ENCODE results near the gene PPFIA2. TPM values are rescaled to one million over a fixed set of nuclear protein-coding genes. Genes with fewer than 3 reads are reported as not detected.

Gene PPFIA2
- total and polyA plus RNA-seq, 7 donors, result 0.04 to 1.2 (median 0.25) TPM

GRCh38 chr12:81558031-81558430 lies 201.1 kb downstream of the PPFIA2 start:
- no peaks in the 10 kb centered on the region for H3K27me3 ChIP-seq (ENCODE audit: insufficient read depth in 3 of 3, low read length in 2 of 3)
- no peaks in the 10 kb centered on the region for H3K4me1 ChIP-seq
- no peak overlapping the region for H3K27ac ChIP-seq
- DNase-seq (no peak), ATAC-seq (no peak)
- H3K4me3 ChIP-seq, result no peak overlapping the region
- H3K36me3 ChIP-seq (ENCODE audit: insufficient read depth in 1 of 2, low read depth in 1 of 2), result no peaks in the 10 kb centered on the region
- no peak for TF ChIP-seq CTCF (IDR thresholded peaks at IDR 0.05)
- H3K9me3 ChIP-seq, result no peaks in the 10 kb centered on the region
- 73 to 97% (median 88%) methylated on average over 1 of the region's 1 CpG for WGBS, 3 donors
- intact Hi-C loops (cut with DNase I), result no loop called here

- ATAC-seq, result no peak
- DNase-seq, result no peak
- no peak for TF ChIP-seq CTCF (IDR thresholded peaks at IDR 0.05)
- H3K4me3 ChIP-seq, result no peak overlapping the region
- no peaks in the 10 kb centered on the region for H3K27me3 ChIP-seq (ENCODE audit: insufficient read depth in 3 of 3, low read length in 2 of 3)
- H3K36me3 ChIP-seq (ENCODE audit: insufficient read depth in 1 of 2, low read depth in 1 of 2), result no peaks in the 10 kb centered on the region
- no peaks in the 10 kb centered on the region for H3K9me3 ChIP-seq
- intact Hi-C loops (cut with DNase I), result no loop called here
- no peak overlapping the region for H3K27ac ChIP-seq
- 60 to 77% (median 65%) methylated on average over 5 of the region's 5 CpGs for WGBS, 3 donors
- H3K4me1 ChIP-seq, result no peaks in the 10 kb centered on the region
Measured at GRCh38 chr12:81546811-81547210, 212.3 kb downstream of the PPFIA2 start.

GRCh38 chr12:81543621-81544139 lies 215.5 kb downstream of the PPFIA2 start:
- Histone ChIP-seq H3K4me3 (no peak overlapping the region), H3K36me3 (ENCODE audit: insufficient read depth in 1 of 2, low read depth in 1 of 2) (no peaks in the 10 kb centered on the region), H3K27ac (no peak overlapping the region), H3K4me1 (no peaks in the 10 kb centered on the region), H3K9me3 (no peaks in the 10 kb centered on the region), H3K27me3 (ENCODE audit: insufficient read depth in 3 of 3, low read length in 2 of 3) (no peaks in the 10 kb centered on the region)
- no peak for TF ChIP-seq CTCF (IDR thresholded peaks at IDR 0.05)
- intact Hi-C loops (cut with DNase I), result no loop called here
- no peak for DNase-seq
- ATAC-seq, result no peak
- WGBS, 3 donors, result 71 to 78% (median 72%) methylated on average over 4 of the region's 4 CpGs

- TF ChIP-seq CTCF (IDR thresholded peaks at IDR 0.05), result no peak
- intact Hi-C loops (cut with DNase I), result no loop called here
- H3K27ac ChIP-seq, result no peak overlapping the region
- ATAC-seq (no peak), DNase-seq (no peak)
- H3K36me3 ChIP-seq (ENCODE audit: insufficient read depth in 1 of 2, low read depth in 1 of 2), result no peaks in the 10 kb centered on the region
- H3K27me3 ChIP-seq (ENCODE audit: insufficient read depth in 3 of 3, low read length in 2 of 3), result no peaks in the 10 kb centered on the region
- WGBS, 3 donors, result 73 to 81% (median 73%) methylated on average over 4 of the region's 4 CpGs
- no peak overlapping the region for H3K4me3 ChIP-seq
- H3K9me3 ChIP-seq, result no peaks in the 10 kb centered on the region
- H3K4me1 ChIP-seq, result no peaks in the 10 kb centered on the region
Measured at GRCh38 chr12:81542065-81543010, 216.8 kb downstream of the PPFIA2 start.

All from psoas muscle (tissue), 8 donors.